ENCODE data around the gene GAREM1. TPM values are rescaled to one million over a fixed set of nuclear protein-coding genes. Genes with fewer than 3 reads are reported as not detected.

GAREM1 gene
- total RNA-seq, 1 donor from 2014 or later: 1.7 TPM

- Mint-ChIP-seq H3K4me1 (ENCODE audit: unreplicated experiment) (peaks cover 29% of the 10 kb centered on the region), H3K27me3 (ENCODE audit: unreplicated experiment) (no peaks in the 10 kb centered on the region), H3K4me3 (ENCODE audit: unreplicated experiment) (no peak overlapping the region), H3K9me3 (ENCODE audit: unreplicated experiment) (peaks cover 17% of the 10 kb centered on the region), H3K36me3 (ENCODE audit: unreplicated experiment) (peaks cover 3% of the 10 kb centered on the region), H3K27ac (ENCODE audit: unreplicated experiment) (peak overlapping the region; percentile 66)
- TF ChIP-seq CTCF (IDR thresholded peaks at IDR 0.05): no peak
- DNase-seq (ENCODE audit: extremely low spot score, unreplicated experiment): no peak
Measured at GRCh38 chr18:32427084-32427900, 43.4 kb downstream of the GAREM1 start.

GRCh38 chr18:32425466-32425865 lies 45.2 kb downstream of the GAREM1 start:
- Mint-ChIP-seq H3K4me1 (ENCODE audit: unreplicated experiment) (peaks cover 29% of the 10 kb centered on the region), H3K9me3 (ENCODE audit: unreplicated experiment) (peaks cover 3% of the 10 kb centered on the region), H3K27me3 (ENCODE audit: unreplicated experiment) (no peaks in the 10 kb centered on the region), H3K4me3 (ENCODE audit: unreplicated experiment) (no peak overlapping the region), H3K27ac (ENCODE audit: unreplicated experiment) (no peak overlapping the region), H3K36me3 (ENCODE audit: unreplicated experiment) (no peaks in the 10 kb centered on the region)
- no peak for DNase-seq (ENCODE audit: extremely low spot score, unreplicated experiment)
- no peak for TF ChIP-seq CTCF (IDR thresholded peaks at IDR 0.05)

GRCh38 chr18:32424696-32425095 lies 46.0 kb downstream of the GAREM1 start:
- DNase-seq (ENCODE audit: extremely low spot score, unreplicated experiment): no peak
- Mint-ChIP-seq H3K27ac (ENCODE audit: unreplicated experiment) (no peak overlapping the region), H3K9me3 (ENCODE audit: unreplicated experiment) (no peaks in the 10 kb centered on the region), H3K4me1 (ENCODE audit: unreplicated experiment) (peaks cover 29% of the 10 kb centered on the region), H3K36me3 (ENCODE audit: unreplicated experiment) (no peaks in the 10 kb centered on the region), H3K4me3 (ENCODE audit: unreplicated experiment) (no peak overlapping the region), H3K27me3 (ENCODE audit: unreplicated experiment) (no peaks in the 10 kb centered on the region)
- TF ChIP-seq CTCF (IDR thresholded peaks at IDR 0.05): no peak

GRCh38 chr18:32422978-32423740 lies 47.5 kb downstream of the GAREM1 start:
- no peak overlapping the region for H3K4me3 Mint-ChIP-seq (ENCODE audit: unreplicated experiment)
- no peak for DNase-seq (ENCODE audit: extremely low spot score, unreplicated experiment)
- H3K27me3 Mint-ChIP-seq (ENCODE audit: unreplicated experiment): no peaks in the 10 kb centered on the region
- H3K4me1 Mint-ChIP-seq (ENCODE audit: unreplicated experiment): peaks cover 29% of the 10 kb centered on the region
- H3K27ac Mint-ChIP-seq (ENCODE audit: unreplicated experiment): no peak overlapping the region
- H3K9me3 Mint-ChIP-seq (ENCODE audit: unreplicated experiment): no peaks in the 10 kb centered on the region
- H3K36me3 Mint-ChIP-seq (ENCODE audit: unreplicated experiment): no peaks in the 10 kb centered on the region
- TF ChIP-seq CTCF (IDR thresholded peaks at IDR 0.05): no peak

GRCh38 chr18:32422201-32422600 lies 48.5 kb downstream of the GAREM1 start:
- Mint-ChIP-seq H3K4me1 (ENCODE audit: unreplicated experiment) (peaks cover 22% of the 10 kb centered on the region), H3K36me3 (ENCODE audit: unreplicated experiment) (no peaks in the 10 kb centered on the region), H3K27me3 (ENCODE audit: unreplicated experiment) (no peaks in the 10 kb centered on the region), H3K9me3 (ENCODE audit: unreplicated experiment) (peaks cover 3% of the 10 kb centered on the region), H3K27ac (ENCODE audit: unreplicated experiment) (no peak overlapping the region), H3K4me3 (ENCODE audit: unreplicated experiment) (no peak overlapping the region)
- DNase-seq (ENCODE audit: extremely low spot score, unreplicated experiment): no peak
- no peak for TF ChIP-seq CTCF (IDR thresholded peaks at IDR 0.05)
